ENCODE results near the gene ANO7.

The ANO7 gene

GRCh38 chr2:241178961-241179360, 9.5 kb upstream of the ANO7 start:
- H3K27ac ChIP-seq, result no peak overlapping the region
- TF ChIP-seq, protein P1, sequence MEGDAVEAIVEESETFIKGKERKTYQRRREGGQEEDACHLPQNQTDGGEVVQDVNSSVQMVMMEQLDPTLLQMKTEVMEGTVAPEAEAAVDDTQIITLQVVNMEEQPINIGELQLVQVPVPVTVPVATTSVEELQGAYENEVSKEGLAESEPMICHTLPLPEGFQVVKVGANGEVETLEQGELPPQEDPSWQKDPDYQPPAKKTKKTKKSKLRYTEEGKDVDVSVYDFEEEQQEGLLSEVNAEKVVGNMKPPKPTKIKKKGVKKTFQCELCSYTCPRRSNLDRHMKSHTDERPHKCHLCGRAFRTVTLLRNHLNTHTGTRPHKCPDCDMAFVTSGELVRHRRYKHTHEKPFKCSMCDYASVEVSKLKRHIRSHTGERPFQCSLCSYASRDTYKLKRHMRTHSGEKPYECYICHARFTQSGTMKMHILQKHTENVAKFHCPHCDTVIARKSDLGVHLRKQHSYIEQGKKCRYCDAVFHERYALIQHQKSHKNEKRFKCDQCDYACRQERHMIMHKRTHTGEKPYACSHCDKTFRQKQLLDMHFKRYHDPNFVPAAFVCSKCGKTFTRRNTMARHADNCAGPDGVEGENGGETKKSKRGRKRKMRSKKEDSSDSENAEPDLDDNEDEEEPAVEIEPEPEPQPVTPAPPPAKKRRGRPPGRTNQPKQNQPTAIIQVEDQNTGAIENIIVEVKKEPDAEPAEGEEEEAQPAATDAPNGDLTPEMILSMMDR (conservative IDR thresholded peaks at IDR 0.05), result no peak
- TF ChIP-seq ZFX (IDR thresholded peaks at IDR 0.05), result no peak

GRCh38 chr2:241179899-241180298, 8.6 kb upstream of the ANO7 start:
- TF ChIP-seq, protein P1 (conservative IDR thresholded peaks at IDR 0.05), result no peak
- no peak overlapping the region for H3K27ac ChIP-seq

GRCh38 chr2:241180495-241180894, 8.0 kb upstream of the ANO7 start:
- TF ChIP-seq ZFX (IDR thresholded peaks at IDR 0.05), result no peak
- TF ChIP-seq, protein P1 (conservative IDR thresholded peaks at IDR 0.05), result no peak
- H3K27ac ChIP-seq, result no peak overlapping the region

GRCh38 chr2:241182126-241182525, 6.4 kb upstream of the ANO7 start:
- TF ChIP-seq ZFX (IDR thresholded peaks at IDR 0.05), result no peak
- TF ChIP-seq, protein P1 (conservative IDR thresholded peaks at IDR 0.05), result no peak
- H3K27ac ChIP-seq, result no peak overlapping the region

DNA sequence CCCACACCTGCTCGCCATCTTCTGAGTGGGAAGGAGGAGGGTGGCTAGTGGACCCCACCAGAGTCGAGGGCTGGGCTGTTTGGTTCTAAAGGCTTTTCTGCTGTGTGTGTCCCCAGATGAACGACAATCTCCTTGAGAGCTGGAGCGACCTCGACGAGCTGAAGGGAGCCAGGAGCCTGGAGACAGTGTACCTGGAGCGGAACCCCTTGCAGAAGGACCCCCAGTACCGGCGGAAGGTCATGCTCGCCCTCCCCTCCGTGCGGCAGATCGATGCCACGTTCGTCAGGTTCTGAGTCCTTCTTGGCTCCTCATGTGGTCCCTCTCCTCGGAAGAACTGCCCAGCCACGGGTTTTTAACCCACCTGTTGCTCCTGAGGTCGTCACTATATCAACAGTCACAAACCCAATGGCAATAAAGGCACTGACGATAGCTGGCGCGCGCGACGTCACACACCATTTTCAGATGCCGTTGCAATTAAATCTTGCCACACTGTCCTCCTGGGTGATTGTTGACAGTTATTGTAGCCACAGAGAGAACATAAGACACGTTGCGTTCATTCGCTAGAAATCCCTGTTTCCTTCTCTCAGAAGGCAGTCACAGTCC, 5.8 kb upstream of the ANO7 start:
- TF ChIP-seq, protein P1 (conservative IDR thresholded peaks at IDR 0.05), result no peak
- no peak for TF ChIP-seq ZFX (IDR thresholded peaks at IDR 0.05)

GRCh38 chr2:241183221-241183620, 5.3 kb upstream of the ANO7 start:
- TF ChIP-seq, protein P1 (conservative IDR thresholded peaks at IDR 0.05), result no peak
- TF ChIP-seq ZFX (IDR thresholded peaks at IDR 0.05), result no peak
- no peak overlapping the region for H3K27ac ChIP-seq

More for the DNA sequence above, 5.8 kb upstream of the ANO7 start:
- H3K27ac ChIP-seq, result no peak overlapping the region

DNA sequence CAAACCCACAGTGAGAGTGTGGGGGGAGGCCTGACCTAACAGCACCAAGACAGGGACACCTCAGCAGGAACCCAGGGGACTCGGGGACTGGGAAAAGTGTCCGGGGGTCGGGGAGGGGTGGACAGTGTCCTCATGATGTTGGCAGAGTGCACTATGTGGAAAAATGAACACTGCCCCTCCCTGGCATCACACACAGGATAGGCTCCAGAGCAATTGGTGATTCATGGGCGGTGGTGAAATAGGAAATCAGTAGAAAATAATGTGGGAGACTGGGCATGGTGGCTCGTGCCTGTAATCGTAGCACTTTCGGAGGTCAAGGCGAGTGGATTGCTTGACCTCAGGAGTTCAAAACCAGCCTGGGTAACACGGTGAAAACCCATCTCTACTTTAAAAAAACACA, 3.6 kb upstream of the ANO7 start:
- no peak for TF ChIP-seq ZFX (IDR thresholded peaks at IDR 0.05)
- no peak overlapping the region for H3K27ac ChIP-seq

DNA sequence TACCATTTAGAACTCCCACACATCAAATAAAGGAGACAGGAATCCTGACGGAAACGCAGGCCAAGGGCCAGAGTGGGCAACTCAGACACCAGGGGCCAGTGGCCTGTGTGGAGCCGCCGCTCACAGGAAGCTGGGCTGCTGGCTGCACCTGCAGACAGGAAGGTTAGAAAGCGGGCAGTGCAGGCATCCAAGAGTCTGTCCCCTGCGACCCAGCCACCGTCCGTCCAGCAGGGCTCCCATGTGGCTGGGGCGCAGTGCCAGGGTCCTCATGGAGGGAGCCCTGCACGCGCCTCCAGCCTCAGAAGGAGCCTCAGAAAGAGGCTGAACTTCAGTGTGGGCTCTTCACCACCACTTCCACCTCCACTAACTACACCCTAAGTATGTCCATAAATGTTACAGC, 2.5 kb upstream of the ANO7 start:
- TF ChIP-seq, protein P1 (conservative IDR thresholded peaks at IDR 0.05), result no peak
- TF ChIP-seq ZFX (IDR thresholded peaks at IDR 0.05), result no peak
- no peak overlapping the region for H3K27ac ChIP-seq

All from C4-2B (cell line).